Left forelimb (tissue), 1 donor: ENCODE results near the gene FA2H.
A peak's percentile ranks its signal among the peaks of the same experiment; 100 is the strongest.
"Not testable (repeated sequence)": the region's sequence is repeated elsewhere in the genome, so short reads cannot be mapped to it uniquely, and the experiment has no call there.

Experiments
- DNase-seq: peaks from one replicate; pipeline ENCODE4 v3.0.0-alpha.2; 2018; ENCODE audit warnings: low spot score

The FA2H gene

DNA sequence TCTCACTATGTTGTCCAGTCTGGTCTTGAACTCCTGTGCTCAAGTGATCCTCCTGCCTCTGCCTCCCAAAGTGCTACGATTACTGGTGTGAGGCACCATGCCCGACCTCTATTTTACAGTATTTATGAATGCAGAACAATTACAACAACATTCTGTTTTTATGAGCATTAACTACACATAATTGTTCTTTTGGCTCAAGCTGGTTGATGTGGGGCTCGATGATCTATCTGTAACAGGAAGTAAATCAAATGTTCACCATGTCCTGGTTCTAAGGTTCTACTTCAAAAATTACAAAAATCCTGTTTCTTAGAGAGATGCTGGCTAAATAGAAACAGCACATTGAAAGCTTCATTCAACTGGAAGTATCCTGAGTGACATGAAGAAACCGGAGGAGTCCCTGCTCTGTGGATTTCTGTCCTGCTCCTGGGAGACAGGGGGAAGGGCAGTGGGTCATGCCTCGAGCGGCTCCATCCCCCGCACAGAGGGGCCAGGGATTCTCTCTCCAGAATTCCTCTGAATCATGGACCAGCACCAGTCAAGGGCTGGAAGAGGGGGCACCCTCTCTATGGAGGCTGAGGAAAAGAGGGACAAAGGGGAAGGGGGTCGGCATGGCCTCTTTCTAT is 31.5 kb downstream of the FA2H start:
- DNase-seq = no peak

DNA sequence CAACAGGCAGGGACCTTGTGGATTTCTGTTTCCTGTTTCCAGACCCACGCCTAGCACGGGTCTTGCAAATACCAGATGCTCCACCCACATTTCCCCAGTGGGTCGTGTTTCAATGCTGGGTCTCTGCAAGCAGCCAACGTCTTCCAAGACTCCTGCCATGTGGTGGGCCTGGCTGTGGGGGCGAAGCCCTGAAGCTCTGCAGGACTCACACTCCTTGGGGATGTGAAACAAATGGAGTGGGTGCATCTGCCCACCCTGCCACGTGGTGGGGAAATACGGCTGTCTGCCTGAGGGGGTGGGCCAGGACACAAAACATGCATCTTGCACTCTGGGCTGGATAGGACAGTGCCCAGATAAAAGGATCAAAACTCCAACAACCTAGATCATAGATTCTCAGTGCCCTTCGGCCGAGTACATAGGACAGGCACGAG is 32.6 kb downstream of the FA2H start:
- no peak for DNase-seq

DNA sequence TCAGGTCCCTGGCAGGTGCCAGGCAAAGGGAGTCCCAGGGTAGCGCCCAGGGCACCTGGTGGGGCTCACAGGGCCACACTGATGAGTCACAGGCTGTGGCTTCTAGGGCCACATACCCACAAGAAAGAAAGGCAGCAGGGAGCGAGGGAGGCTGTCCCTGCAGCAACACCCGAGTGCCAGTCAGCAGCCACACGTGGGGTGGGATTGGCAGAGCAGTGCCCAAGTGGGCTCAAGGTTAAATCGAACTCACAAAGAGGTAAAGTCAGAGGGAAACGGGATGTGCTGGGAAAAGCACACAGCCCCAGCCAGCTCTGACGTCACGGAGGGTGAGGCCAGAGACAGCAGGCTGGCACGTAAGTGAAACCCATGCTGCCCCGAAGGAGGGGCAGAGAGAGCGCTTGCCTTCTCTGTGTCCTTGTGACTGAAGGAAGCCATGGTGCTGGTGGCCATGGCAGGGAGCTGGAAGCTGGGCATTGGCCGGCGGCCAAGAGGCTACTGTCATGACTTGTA is 33.8 kb downstream of the FA2H start:
- no peak for DNase-seq

DNA sequence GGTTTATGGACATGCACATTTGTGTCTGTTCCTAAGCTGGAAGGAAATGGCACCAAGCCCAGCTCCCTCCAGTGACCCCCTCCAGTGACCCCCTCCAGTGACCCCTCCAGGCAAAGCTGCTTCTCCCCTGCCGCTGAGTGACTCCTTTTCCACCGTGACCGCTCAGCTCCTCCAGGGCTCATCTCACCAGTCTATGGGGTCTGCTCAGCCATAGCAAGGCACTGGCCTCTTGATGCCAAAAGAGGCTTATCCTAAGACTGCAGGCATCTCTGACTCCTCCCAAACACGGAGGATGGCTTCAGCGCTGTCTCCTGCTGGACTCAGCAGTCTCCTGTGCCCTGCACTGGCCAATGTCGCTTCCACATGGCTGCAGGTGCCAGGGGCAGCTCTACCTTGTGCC is 35.3 kb downstream of the FA2H start:
- no peak for DNase-seq

DNA sequence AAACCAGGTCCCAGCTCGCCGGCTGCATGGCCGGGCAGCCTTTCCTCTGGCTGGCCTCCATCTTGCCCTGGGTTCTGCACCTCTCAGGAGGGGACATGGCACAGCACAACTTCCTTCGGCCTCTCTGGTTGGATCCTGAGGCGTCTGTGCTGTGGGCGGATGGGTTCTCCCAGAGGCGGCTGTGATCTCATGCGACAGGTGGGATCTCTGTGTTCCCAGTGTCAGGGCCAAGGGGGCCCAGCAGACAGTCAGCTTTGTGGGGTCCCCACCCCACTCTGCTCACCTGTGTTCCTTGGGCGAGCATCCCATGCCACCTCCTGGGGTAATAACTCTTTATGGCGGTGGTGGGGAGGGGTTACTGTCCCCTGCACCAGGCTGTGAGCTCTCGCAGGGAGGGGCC is 35.8 kb downstream of the FA2H start:
- DNase-seq = no peak

DNA sequence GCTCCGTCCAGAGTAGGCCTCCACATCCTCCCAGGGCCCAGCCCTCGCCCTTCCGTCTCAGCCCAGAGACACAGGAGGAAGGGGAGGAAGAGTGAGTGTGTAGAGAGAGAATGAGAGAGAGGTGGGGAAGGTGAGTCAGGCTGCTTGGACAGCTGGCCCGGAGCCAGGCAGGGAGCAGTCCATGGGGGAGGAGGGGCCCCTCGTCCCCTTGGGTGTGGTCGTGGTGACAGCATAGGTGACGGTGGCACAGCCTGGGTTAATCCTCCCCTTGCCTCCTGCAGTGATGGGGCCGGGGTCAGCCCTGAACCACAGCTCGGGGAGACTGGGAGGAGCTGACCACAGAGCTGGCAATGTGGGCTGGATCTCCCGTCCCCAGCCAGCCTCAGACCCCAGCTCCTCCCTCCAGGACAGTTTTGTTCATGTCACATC is 36.5 kb downstream of the FA2H start:
- DNase-seq = no peak

DNA sequence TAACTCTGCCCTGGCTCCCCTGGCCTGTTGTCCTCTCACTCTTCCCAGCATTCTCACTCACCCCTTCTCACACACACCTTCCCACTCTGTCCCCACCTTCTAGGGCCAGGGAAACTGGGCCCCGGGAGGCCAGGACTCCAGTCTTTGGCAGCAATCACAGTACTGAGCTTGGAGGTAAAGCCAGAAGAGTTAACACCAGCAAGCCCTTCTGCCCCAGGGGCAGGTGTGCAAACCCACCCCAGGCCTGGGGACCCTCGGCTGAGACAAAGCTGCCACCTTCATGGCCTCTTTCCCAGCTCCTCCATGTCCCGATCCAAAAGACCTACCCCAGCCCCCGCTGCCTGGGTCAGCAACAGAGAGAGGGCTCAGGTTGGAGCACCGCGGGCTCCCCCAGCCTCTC is 37.1 kb downstream of the FA2H start:
- no peak for DNase-seq

DNA sequence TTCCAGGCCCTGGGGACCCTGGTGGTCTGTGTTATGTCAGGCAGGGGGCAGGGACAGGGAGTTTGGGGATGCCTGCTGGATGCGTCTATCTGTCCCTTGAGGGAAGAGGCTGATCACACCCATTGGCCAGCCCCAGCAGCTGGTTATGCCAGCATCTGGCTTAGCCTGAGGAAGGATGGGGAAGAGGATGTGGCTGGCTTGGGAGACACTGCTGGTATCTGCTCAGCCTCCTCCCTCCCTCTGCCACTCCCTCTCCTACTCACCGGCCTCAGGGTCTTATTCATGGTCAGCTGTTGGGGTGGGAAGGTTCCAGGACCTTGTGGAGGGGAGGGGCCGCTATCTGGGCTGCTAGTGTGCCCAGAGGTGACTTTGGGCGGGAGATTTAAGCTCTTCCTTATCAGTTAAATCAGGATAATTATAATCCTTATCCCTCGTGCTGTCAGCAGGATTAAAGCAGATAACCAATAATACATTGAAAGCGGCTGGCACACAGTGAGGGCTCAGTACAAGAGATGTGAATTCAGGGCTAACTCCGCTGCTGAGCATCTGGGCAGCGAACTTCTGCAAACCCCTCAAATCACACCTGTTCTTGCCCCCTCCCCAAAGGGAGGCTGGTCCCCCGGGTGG is 38.0 kb downstream of the FA2H start:
- DNase-seq = no peak

DNA sequence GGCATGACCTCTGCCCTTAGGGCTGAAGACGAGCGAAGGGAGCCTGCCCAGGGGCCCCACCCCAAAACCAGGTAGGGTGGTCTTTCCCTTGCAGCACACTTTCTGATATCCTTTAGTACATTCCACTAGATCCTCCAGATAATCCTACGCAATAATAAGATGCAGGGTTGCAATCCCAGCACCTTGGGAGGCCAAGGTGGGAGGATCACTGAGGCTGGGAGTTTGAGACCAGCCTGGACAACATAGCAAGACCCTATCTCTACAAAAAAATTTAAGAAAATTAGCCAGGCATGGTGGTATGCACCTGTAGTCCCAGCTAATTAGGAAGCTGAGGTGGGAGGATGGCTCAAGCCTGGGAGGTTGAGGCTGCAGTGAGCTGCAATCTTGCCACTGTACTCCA is 39.1 kb downstream of the FA2H start:
- no peak for DNase-seq

DNA sequence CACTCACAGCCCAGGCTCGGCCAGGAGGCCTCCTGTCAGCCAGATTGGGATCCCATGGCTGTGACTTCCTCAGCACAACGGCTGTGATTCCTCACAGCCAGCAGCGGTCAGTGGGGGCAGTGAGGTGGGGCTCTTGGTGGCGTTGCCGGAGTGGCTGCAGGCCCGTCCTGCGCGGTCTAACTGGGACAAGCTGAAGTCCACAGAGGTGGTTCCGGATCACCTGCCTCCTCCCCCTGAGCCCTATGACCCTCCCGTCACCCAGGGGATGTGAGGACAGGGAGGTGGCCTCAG is 39.5 kb downstream of the FA2H start:
- no peak for DNase-seq

DNA sequence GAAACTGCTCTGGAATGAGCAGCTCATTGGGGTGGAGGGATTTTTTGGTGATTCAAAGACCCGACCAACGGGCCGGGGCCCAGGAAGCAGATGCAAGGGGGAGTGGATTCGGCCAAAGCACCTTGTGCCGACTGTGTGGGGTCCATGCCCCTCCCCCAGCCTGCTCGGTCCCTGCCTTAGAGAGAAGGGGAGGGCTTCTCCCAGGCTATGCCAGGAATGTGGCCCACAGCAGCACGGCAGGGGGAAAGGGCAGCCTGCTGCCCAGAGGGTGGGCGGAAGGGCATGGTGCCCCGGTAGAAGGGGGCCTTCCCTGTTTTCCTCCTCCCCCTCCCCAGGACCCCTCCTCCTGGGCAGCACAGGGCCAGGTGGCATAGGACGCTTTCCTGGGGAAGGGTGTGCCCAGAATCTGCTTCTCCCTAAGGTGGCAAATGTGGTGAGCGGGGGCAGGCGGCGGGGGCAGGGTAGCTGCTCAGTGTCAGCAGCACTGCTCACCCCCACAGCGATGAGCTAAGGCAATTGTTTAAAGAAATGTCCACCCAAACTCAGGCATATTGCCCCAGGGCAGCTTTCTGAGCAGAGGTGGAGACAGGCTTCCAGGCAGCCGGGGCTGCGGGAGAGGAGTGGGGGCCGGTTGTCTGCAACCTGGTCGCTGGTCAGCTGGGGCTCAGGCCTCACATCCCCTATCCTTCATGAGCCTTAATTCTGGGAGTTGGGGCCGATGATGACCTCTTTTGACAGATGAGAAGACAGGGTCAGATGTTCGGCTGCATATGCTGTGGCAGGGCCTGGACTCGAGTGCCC is 40.1 kb downstream of the FA2H start:
- DNase-seq = no peak

DNA sequence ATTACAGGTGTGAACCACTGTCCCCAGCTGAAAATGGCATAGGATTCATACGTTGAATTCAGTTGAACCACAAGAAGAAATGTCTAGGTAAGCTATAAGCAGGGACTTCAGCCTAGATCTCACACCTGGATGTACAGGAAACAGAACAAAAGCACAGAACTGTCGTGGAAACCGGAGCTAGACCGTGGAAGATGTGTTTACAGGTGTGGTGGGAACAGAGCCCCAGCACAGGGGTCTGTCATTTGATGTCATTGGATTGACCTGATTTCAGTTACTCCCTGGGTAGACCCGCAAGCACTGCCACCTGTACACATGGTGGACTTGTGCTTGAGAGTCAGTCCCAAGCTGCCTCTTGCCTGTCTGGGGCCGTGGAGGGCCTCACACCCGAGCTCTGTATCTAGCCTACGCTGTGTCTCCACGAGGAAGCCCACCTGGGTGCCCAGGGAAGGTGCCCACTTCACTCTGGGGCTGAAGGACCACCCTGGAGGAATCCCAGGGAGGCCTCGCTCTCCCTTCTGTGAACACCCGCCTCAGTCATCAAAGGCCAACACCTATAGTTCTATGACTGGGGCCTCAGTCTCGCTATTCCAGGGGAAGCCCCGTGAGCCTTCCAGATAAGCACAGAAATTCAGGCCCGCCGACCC is 41.8 kb downstream of the FA2H start:
- DNase-seq = no peak

DNA sequence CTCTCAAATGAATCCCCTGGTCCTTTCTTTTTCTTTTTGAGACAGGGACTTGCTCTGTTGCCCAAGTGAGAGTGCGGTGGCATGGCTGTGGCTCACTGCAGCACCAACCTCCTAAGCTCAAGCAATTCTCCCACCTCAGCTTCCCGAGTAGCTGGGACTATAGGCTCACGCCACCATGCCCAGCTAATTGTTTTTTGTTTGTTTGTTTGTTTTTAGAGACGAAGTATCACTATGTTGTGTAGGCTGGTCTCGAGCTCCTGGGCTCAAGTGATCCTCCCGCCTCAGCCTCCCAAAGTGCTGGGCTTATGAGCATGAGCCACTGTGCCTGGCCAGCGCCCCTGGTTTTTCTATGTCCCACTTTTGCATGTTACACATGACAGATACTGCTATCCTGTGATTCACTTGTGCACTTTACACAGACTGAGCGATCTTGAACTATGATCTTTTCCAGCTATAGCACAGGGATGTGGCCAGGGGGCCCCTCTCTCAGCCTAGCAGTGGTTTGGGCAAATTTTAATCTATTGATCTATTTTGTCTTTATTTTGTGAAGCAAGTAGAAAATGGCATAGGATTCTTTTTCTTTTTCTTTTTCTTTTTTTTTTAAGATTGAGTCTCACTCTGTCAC is 42.7 kb downstream of the FA2H start:
- DNase-seq = no peak

DNA sequence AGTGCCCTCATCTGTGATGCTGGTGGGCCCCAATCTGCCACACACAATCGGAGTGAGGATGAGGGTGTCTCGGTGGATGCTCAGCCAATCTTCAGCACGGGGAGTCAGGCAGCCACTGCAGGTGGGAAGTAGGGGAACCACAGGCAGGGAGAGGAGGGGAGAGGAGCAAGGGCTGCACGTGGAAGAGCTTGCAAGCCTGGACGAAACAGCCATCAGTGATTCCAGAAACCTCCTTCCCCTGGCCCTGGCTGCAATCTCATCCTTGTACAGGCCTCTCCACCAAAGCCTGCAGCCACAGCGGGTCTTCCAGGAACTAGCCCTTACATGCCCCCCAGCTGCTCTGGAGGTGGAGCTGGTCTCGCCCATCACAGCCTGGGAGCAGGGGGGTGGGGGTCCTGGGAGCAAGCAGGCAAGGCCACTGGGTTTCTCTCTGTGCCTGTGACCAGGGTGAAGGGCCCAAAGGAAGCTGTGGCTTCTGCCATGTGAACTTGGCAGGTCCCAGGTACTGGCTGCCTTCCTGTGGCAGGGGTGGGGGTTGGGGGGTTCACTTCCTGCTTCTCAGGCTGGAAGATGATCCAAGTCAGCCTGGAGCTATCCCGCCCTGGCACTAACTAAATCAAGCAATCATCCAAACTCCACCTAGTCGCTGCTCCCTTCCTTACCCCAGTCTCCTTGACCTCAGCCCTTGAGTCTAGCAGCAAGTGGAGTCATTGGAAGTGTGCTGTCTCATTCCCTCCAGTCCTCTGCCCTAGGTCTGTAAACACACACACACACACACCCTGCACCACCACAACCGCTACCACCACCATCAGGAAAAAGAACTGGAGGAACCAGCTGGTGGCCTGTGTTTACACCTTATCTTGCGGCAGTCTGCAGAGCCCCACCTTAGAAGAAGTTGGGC is 44.6 kb downstream of the FA2H start:
- no peak for DNase-seq

DNA sequence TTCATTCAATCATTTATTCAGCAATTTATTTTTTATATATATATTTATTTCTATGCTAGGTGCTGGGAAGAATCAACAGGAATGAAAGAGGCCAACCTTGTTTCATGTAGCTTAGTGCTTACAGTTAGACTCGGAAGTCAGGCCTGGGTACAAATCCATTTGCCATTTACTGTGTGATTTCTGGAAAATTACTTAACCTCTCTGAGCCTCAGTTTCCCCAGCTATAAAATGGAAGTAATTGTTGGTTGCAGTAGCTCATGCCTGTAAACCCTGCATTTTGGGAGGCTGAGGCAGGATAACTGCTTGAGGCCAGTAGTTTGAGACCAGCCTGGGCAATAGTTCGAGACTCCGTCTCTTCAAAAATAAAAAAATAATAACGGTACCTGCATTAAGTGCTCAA is 46.7 kb downstream of the FA2H start:
- DNase-seq = no peak

DNA sequence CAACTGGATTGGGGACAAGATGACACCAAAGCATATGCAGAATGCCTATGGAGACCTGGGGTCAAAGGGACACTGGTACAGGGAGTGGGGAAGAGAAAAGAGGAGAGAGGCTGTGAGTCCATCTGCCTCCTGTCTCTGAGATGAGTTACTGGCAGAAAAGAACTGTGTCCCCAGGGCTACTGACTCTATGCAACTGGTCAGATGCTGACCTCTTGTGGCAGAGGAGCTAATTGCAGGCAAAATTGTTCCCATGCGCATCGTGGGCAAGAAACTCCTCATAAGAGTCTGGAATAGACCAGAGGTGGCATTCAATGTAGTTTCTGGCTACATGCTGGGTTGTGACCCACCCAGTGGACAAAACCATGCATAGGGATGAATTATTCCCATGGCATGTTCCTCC is 47.9 kb downstream of the FA2H start:
- DNase-seq = peak; percentile 20

DNA sequence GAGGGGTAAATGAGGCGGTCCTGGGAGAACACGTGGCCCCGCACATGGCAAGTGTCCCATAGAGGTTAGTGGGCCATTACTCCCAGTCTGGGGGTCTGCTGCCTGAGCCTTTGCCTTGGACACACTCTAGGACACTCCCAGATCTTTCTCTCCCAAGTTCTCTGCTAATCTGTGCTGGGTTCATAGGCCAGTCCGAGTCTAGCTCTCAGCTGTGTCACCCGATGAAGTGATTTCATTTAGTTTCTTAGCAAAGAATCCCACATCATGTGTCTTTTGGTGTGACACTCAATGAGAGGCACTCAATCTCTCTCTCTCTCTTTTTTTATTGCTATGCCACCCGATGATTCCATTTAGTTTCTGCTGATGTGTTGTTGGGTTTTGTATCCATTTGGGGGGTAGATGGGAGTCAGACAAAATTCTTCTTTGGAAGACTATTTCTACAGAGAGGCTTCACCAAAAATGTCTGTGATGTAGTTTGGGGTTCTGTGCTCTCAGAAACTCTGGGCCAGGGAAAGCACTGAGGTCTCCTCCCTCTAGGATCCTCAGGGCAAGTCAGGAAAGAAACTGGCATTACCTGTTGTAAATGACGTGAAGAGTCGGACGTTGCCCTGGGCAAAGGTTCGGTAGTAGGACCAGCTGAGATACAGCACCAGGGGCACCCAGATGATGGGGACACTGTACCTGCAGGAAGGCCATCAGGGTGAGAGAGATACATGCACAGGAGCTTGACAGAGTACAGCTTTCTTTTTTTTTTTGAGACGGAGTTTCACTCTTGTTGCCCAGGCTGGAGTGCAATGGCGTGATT is 48.8 kb downstream of the FA2H start:
- no peak for DNase-seq

DNA sequence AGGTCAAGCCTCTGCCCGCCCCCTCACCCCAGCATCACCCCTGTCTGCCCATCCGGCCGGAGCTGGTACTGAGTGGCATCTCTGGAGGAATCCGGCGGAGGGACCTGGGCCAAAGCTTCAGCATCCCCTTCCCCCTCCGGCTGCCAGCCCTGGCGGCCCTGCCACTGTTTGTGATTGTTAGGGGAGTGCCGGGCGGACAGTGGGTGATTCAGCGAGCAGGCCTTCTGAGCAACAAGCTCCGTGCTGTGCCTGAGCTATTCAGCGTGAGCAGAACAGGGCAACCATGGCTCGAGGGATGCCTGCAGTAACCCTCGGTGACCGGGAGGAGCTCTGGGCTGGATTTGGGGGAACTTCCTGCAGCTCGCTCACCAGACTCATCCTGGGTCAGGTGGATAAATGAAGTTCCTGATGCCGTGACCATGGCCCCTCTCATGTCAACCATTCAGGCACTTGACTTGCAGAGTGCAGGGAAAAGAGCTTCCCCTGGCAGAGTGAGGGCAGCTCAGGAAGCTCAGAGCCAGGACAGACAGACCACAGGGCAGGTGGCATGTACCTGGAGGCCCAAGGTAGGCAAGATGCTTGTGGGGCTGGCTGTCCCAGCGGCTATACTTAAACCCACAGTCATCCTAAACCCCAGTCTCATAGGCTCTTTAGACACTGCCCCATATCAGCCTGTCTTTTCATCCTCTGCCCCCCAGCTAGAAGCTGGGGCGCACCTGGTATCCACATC is 49.6 kb downstream of the FA2H start:
- DNase-seq = no peak

DNA sequence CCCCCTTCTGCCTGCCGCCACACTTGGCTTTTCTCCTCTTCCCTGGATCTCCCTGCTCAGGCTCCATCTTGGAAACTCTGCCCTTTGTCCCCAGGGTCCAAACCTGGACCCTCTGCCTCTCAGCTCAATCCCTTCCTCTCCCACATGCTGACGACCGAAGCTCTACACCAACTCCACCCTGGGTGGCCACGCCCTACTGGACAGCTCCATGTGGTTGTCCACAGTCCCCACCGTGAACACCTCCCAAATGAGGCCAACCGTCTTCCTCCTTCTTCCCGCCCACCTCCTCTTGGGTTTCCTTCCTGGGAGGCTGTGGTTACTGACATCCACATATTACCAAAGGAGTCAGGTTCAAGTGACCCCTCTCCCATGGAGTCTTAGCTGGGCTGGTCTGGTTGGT is 51.4 kb downstream of the FA2H start:
- DNase-seq = no peak

DNA sequence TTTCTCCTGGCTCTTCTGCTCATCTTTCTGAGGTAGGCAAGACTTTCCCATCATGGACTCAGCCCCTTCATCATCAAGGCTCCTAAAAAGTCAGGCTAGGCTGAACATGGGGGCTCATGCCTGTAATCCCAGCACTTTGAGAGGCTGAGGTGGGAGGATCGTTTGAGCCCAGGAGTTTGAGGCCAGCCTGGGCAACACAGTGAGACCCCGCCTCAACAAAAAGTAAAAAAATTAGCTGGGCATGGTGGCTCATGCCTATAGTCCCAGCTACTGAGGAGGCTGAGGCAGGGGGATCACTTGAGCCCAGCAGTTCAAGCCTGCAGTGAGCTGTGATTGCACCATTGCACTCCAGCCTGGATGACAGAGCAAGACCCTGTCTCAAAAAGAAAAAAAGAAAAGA is 52.5 kb downstream of the FA2H start:
- not testable (repeated sequence) for DNase-seq
